Myometrial cell (primary cell): Measurements from ENCODE around the gene CSNK2A1. TPM values are rescaled to one million over a fixed set of nuclear protein-coding genes. Genes with fewer than 3 reads are reported as not detected.

Experiments used
- total RNA-seq: library from RNA; depleted of rRNA; stranded (reverse); fragments of >200 nt; gene quantifications from 2 replicates; pipeline ENCODE4 v1.2.3, GENCODE V29; 2015

Gene CSNK2A1
- total RNA-seq, result 90.8 and 101 TPM in 2 replicates

GRCh38 chr20:543369-544152, at the start of gene CSNK2A1:
TSS of gene CSNK2A1 (minus strand) at chr20:543790. CDS start at chr20:508551, 35,239 bp downstream.

GRCh38 chr20:462199-462991, 81.2 kb downstream of the CSNK2A1 start, which contains the start of gene TBC1D20:
TSS of gene TBC1D20 (minus strand) at chr20:462533. CDS start at chr20:462405, 128 bp downstream.

Other genes starting within 250 kb of the CSNK2A1 start
- 10.7 and 11.9 TPM in 2 replicates for gene ZCCHC3, start 246.2 kb downstream of the CSNK2A1 start, total RNA-seq
- gene SOX12, start 218.2 kb downstream of the CSNK2A1 start, total RNA-seq, result 8.6 and 11.7 TPM in 2 replicates
- 78.9 and 110 TPM in 2 replicates for gene NRSN2, start 196.7 kb downstream of the CSNK2A1 start, total RNA-seq
- 122 and 125 TPM in 2 replicates for gene TRIB3, start 163.0 kb downstream of the CSNK2A1 start, total RNA-seq
- gene RBCK1, start 135.5 kb downstream of the CSNK2A1 start, total RNA-seq, result 111 and 128 TPM in 2 replicates
- gene TBC1D20, start 81.3 kb downstream of the CSNK2A1 start, total RNA-seq, result 27.7 and 39.9 TPM in 2 replicates
- gene TCF15, start 66.5 kb upstream of the CSNK2A1 start, total RNA-seq, result not detected in 2 replicates
- gene SRXN1, start 109.4 kb upstream of the CSNK2A1 start, total RNA-seq, result 42.1 and 44.8 TPM in 2 replicates
- gene SCRT2, start 132.0 kb upstream of the CSNK2A1 start, total RNA-seq, result not detected in 2 replicates
- not detected in 2 replicates for gene SLC52A3, start 224.7 kb upstream of the CSNK2A1 start, total RNA-seq